Activated naive CD4-positive, alpha-beta T cell treated with anti-CD3 and anti-CD28 coated beads for 36 hours (primary cell): ENCODE results near the gene CCDC177. TPM values are rescaled to one million over a fixed set of nuclear protein-coding genes. Genes with fewer than 3 reads are reported as not detected.

Source experiments
- CTCF ChIA-PET: fragments of 350-600 bp; sonication (Branson Sonifier 250); formaldehyde crosslinking; loops from one replicate; lab custom pipeline; 2021; ENCODE audit warnings: antibody characterized with exemption; lab: Charles Lee
- DNase-seq: peaks from one replicate; pipeline ENCODE4 v3.0.0-alpha.2; 2020
- H3K27ac Mint-ChIP-seq: one replicate; pipeline ENCODE4 v1.8.0; 2021; ENCODE audit warnings: mild to moderate bottlenecking, mixed read lengths
- H3K27me3 Mint-ChIP-seq: one replicate; pipeline ENCODE4 v1.8.0; 2021; ENCODE audit warnings: low read depth, mixed read lengths
- H3K36me3 Mint-ChIP-seq: one replicate; pipeline ENCODE4 v1.8.0; 2021; ENCODE audit warnings: low read depth, mixed read lengths
- H3K4me1 Mint-ChIP-seq: one replicate; pipeline ENCODE4 v1.8.0; 2021; ENCODE audit warnings: low read depth, mixed read lengths
- H3K4me3 Mint-ChIP-seq: one replicate; pipeline ENCODE4 v1.8.0; 2021; ENCODE audit warnings: mild to moderate bottlenecking, moderate library complexity, mixed read lengths
- H3K9me3 Mint-ChIP-seq: one replicate; pipeline ENCODE4 v1.8.0; 2021; ENCODE audit warnings: mixed read lengths
- intact Hi-C: fragments of 100-400 bp; cut with micrococcal nuclease; formaldehyde crosslinking; loops from one replicate; pipeline ENCODE4 v1.15.1; 2023
- total RNA-seq, 2 experiments: library from RNA; stranded (reverse); gene quantifications; one replicate each; pipeline ENCODE4 v1.2.3, GENCODE V29; 2021

The CCDC177 gene
- total RNA-seq, 2 experiments from 2014 or later: not detected

DNA sequence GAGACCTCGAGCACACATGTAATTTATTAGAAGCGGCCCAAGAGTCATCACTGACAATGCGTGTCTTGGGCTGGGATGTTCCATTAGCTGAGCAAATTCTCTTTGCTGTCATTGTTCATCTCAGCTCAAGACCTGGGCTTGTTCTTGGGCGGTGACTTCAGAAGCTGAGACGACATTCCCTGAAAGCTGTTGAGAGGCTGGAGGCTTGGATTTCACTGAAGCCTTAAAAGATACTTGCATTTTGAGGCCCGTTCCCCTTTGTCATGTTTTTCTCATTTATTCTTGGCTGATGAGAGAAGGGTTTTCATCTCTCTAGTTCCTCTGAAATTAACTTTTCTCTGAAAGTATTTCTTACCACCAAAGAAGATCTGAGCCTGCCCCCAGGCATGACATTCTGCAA is 20.2 kb upstream of the CCDC177 start:
- CTCF ChIA-PET: interaction anchor here (0.6 to 3.6 kb wide), 5 partner anchors 10 to 456 kb away, joined by 3 to 13 read pairs (median 5); no protein-coding TSS in a partner anchor
- Mint-ChIP-seq H3K27ac (no peak overlapping the region), H3K4me1 (no peaks in the 10 kb centered on the region), H3K36me3 (no peaks in the 10 kb centered on the region), H3K9me3 (no peaks in the 10 kb centered on the region), H3K27me3 (no peaks in the 10 kb centered on the region), H3K4me3 (no peak overlapping the region)
- no peak for DNase-seq
- intact Hi-C loops: no loop called here

DNA sequence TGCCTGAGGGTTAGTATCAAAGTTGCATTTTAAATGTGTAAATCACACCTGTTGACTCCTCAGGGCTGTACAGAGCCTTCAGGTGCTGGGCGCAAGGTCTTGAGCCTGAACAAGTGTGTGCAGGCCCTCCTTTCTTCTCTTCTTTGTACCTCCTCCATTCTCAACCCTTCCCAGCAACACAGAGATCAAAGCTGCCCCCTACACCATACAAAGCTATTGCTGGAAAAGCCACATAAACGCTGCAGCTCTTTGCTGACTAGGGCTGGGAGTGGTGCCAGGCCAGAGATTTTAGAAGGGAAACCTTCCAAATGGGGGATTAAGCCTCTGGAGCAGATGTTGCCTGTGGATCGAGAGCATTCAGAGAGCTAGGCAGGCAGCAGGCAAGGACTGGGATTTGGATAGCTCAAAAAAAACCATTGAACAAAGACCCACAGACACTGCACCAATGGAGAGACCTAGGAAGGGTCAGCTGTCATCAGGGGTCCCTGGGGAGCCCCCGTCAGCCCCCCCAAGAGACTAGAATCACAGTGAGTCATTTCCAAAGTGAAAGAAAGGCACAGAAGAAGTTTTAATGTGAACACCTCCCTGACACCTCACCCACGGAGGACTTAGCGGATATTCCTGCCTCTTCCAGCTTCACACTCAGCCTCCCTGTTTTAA is 18.5 kb upstream of the CCDC177 start:
- H3K4me1 Mint-ChIP-seq: no peaks in the 10 kb centered on the region
- CTCF ChIA-PET: interaction anchor here (1.2 to 3.6 kb wide), 4 partner anchors 9 to 134 kb away, joined by 3 to 13 read pairs (median 7); no protein-coding TSS in a partner anchor
- no peaks in the 10 kb centered on the region for H3K9me3 Mint-ChIP-seq
- H3K4me3 Mint-ChIP-seq: no peak overlapping the region
- H3K36me3 Mint-ChIP-seq: no peaks in the 10 kb centered on the region
- intact Hi-C loops: no loop called here
- no peaks in the 10 kb centered on the region for H3K27me3 Mint-ChIP-seq
- no peak for DNase-seq
- no peak overlapping the region for H3K27ac Mint-ChIP-seq

DNA sequence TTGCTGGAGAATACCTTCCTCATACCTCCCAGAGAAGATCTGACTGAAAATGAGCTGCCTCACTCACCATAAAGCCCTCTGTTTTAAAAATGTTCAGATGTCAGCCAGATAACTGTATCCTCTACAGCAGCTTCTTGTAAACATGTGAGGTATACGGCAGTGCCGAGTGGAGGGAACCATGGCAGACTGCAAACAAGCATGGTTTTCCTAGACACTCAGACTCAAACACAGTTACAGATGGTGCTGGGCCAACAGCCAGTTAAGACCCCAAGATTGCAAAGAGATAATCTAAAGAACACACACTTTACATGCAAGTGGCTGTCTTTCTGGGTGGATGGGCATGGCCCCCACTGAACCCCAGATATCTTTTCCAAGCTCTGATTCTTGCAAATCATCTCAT is 16.6 kb upstream of the CCDC177 start:
- CTCF ChIA-PET: interaction anchor here (1.0 to 1.3 kb wide), 2 partner anchors 17 to 136 kb away, joined by 3 to 5 read pairs; partner anchors contain the start of gene CCDC177
- Mint-ChIP-seq H3K27ac (no peak overlapping the region), H3K27me3 (no peaks in the 10 kb centered on the region), H3K4me1 (no peaks in the 10 kb centered on the region), H3K4me3 (no peak overlapping the region), H3K36me3 (no peaks in the 10 kb centered on the region), H3K9me3 (no peaks in the 10 kb centered on the region)
- DNase-seq: no peak
- intact Hi-C loops: no loop called here

DNA sequence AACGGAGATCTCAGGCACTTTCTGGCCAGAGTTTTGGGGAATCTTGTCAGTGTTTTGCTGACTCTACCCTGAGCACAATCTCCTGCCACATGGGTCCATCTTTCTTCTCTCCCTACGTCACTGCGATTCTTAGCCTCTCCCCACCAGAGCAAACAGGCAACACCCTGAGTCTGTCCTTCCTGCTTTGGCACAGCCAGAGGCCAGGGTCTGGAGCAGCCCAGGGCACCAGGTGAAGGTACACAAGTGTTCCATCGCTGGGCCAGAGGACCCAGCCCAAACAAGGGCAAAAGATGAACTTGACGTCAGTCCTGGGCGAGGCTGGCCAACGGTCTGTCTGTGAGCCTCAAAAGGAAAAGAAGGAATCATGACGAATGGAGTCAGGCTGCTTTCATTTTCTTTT is 12.7 kb upstream of the CCDC177 start:
- H3K9me3 Mint-ChIP-seq: no peaks in the 10 kb centered on the region
- no peak overlapping the region for H3K27ac Mint-ChIP-seq
- no peaks in the 10 kb centered on the region for H3K4me1 Mint-ChIP-seq
- DNase-seq: no peak
- no peak overlapping the region for H3K4me3 Mint-ChIP-seq
- intact Hi-C loops: no loop called here
- CTCF ChIA-PET: interaction anchor here (0.6 to 3.5 kb wide), 3 partner anchors 18 to 140 kb away, joined by 3 to 68 read pairs (median 19); no protein-coding TSS in a partner anchor
- H3K36me3 Mint-ChIP-seq: no peaks in the 10 kb centered on the region
- no peaks in the 10 kb centered on the region for H3K27me3 Mint-ChIP-seq

DNA sequence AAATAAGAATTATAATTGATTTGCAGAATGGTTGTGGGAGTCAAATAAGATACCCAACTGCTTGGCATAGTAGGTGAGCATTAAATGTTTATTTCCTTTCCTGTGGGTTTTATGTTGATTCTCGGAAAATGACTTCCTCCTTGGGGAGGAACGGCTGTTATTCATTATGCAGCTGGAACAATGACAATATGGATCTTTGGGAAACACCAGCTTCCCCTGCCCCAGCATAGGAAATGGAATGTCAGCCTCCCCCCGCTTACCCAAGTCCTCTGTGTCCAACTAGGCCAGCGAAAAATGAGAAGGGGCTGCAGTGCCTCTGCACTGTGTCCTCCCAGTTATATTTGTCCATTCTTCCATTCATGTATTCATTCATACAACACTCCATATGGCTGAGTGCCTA is 11.7 kb upstream of the CCDC177 start:
- no peaks in the 10 kb centered on the region for H3K9me3 Mint-ChIP-seq
- no peak overlapping the region for H3K27ac Mint-ChIP-seq
- H3K27me3 Mint-ChIP-seq: no peaks in the 10 kb centered on the region
- intact Hi-C loops: no loop called here
- no peaks in the 10 kb centered on the region for H3K4me1 Mint-ChIP-seq
- no peaks in the 10 kb centered on the region for H3K36me3 Mint-ChIP-seq
- H3K4me3 Mint-ChIP-seq: no peak overlapping the region
- no peak for DNase-seq
- CTCF ChIA-PET: interaction anchor here (0.9 to 3.5 kb wide), 4 partner anchors 15 to 141 kb away, joined by 3 to 68 read pairs (median 12); no protein-coding TSS in a partner anchor

DNA sequence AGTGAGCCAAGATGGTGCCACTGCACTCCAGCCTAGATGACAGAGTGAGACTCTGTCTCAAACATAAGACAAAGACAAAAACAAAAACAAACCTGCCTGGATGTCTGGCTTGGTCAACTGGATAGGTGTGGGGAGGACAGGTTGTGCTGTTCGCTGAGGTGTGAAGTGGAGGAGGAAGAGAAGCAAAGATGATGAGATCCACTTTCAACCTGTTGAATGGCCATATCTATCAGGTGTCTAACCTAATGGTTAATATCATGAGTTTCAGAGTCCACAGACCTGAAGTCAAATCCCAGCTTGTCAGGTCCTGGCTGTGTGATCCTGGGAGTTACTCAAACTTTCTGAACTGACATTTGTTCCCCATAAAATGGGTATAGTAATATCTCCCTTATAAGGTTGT is 9.7 kb upstream of the CCDC177 start:
- Mint-ChIP-seq H3K36me3 (no peaks in the 10 kb centered on the region), H3K27ac (no peak overlapping the region), H3K9me3 (no peaks in the 10 kb centered on the region), H3K4me3 (no peak overlapping the region), H3K27me3 (no peaks in the 10 kb centered on the region), H3K4me1 (no peaks in the 10 kb centered on the region)
- no peak for DNase-seq
- intact Hi-C loops: no loop called here
- CTCF ChIA-PET: interaction anchor here (0.6 to 3.5 kb wide), 25 partner anchors 9 to 740 kb away, joined by 3 to 68 read pairs (median 3); partner anchors contain the start of gene SRSF5

DNA sequence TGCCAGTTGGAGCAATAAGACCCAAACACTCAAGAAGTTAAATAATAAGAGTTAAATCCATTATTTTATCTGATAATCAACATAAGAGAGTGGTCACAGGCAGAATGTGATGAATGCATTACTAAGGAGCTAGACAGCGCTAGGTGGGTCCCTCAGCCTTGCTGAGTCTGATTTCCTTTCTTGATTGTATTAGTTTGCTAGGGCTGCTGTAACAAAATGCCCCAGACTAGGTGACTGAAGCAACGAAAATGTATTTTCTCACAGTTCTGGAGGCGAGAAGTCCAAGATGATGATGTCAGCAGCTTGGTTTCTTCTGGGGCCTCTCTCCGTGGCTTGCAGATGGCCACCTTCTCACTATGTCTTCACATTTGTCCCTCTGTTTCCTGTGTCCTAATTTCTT is 8.2 kb upstream of the CCDC177 start:
- H3K36me3 Mint-ChIP-seq: no peaks in the 10 kb centered on the region
- H3K9me3 Mint-ChIP-seq: no peaks in the 10 kb centered on the region
- H3K27me3 Mint-ChIP-seq: no peaks in the 10 kb centered on the region
- H3K4me1 Mint-ChIP-seq: no peaks in the 10 kb centered on the region
- H3K27ac Mint-ChIP-seq: no peak overlapping the region
- intact Hi-C loops: no loop called here
- no peak for DNase-seq
- H3K4me3 Mint-ChIP-seq: no peak overlapping the region
- CTCF ChIA-PET: interaction anchor here (0.6 to 1.3 kb wide), 4 partner anchors 10 to 319 kb away, joined by 3 to 11 read pairs (median 3); no protein-coding TSS in a partner anchor

DNA sequence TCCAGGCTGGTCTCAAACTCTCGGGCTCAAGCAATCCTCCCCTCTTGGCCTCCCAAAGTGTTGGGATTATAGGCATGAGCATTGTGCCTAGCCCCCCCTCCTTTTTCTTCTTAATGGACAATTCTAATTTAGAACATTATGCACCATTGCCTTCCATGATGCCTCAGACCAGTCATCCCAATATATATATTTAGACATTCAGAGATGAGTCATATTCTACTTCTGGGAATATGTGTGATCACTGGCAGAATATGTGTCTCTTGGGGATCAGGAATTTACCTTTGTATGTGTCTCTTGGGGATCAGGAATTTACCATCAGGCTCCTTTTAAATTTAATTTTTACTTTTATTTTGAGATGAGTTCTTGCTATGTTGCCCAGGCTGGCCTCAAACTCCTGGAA is 7.5 kb upstream of the CCDC177 start:
- H3K4me3 Mint-ChIP-seq: no peak overlapping the region
- H3K27me3 Mint-ChIP-seq: no peaks in the 10 kb centered on the region
- no peaks in the 10 kb centered on the region for H3K36me3 Mint-ChIP-seq
- no peaks in the 10 kb centered on the region for H3K9me3 Mint-ChIP-seq
- no peaks in the 10 kb centered on the region for H3K4me1 Mint-ChIP-seq
- CTCF ChIA-PET: interaction anchor here (0.6 to 1.1 kb wide), 2 partner anchors 149 to 319 kb away, joined by 3 read pairs; no protein-coding TSS in a partner anchor
- H3K27ac Mint-ChIP-seq: no peak overlapping the region
- intact Hi-C loops: no loop called here
- no peak for DNase-seq

DNA sequence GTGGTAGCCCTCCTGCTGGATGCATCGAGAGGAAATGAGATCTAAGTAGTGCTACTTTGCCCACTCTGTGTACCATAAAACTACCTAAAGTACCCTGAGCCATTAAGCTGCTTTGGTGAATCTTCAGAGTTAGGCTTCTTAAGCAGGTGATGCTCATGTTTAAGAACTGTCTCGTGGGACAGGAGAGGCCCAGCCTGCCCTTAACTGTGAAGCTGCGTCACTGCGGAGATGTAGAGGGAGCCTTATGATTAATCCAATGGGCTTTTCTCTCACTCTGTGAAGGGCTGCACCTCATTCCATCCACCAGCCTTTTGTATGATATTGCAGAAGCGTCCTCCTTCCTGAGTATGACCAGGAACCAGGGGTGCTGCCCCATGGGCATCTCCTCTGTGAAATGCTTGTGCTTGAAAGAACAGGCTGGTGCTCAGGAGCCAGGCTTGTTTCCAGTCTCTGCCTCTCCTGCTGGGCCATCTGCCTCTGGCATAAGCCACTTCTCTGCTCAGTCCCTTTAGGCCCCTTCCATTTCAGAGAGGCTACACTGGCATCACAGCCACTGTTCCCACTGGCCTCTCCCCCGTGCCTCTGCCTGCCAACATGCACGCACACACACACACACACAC is 6.8 kb upstream of the CCDC177 start:
- no peaks in the 10 kb centered on the region for H3K36me3 Mint-ChIP-seq
- H3K27ac Mint-ChIP-seq: no peak overlapping the region

DNA sequence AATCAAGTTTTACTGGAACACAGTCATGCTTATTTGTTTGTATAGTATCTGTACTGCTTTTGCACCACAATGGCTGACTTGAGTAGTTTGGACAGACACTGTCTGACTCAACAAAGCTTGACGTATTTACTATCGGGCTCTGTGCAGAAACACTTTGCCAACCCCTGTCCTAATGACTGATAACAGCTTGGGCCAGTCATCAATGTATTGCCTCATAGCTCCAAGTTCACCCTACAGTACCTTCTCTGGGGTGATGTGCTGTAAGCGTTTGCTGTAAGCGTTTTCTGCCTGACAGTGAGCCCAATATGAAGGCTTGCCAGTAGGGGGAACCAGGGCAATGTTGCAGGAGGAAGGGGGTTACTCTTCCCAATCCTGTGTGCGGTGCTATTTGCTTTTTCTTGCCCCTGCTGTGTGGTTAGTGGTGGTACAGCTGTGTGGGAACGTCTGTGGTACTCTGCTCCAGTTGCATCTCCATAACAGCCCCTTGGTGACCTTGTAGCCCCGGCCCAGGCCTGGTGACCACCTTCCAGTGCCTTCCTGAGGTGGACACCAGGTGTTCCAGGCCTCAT is 5.4 kb upstream of the CCDC177 start:
- H3K4me1 Mint-ChIP-seq: no peaks in the 10 kb centered on the region
- H3K4me3 Mint-ChIP-seq: no peak overlapping the region
- CTCF ChIA-PET: interaction anchor here (0.5 to 1.6 kb wide), 17 partner anchors 9 to 698 kb away, joined by 3 to 7 read pairs (median 4); no protein-coding TSS in a partner anchor
- peaks cover 8% of the 10 kb centered on the region for H3K27me3 Mint-ChIP-seq
- no peak overlapping the region for H3K27ac Mint-ChIP-seq
- peak; percentile 47 for DNase-seq
- H3K9me3 Mint-ChIP-seq: no peaks in the 10 kb centered on the region
- intact Hi-C loops: no loop called here
- H3K36me3 Mint-ChIP-seq: no peaks in the 10 kb centered on the region

More for the DNA sequence above, 6.8 kb upstream of the CCDC177 start:
- Mint-ChIP-seq H3K9me3 (no peaks in the 10 kb centered on the region), H3K4me3 (no peak overlapping the region), H3K27me3 (peaks cover 1% of the 10 kb centered on the region), H3K4me1 (no peaks in the 10 kb centered on the region)
- no peak for DNase-seq
- CTCF ChIA-PET: interaction anchor here (0.5 to 1.4 kb wide), 6 partner anchors 10 to 336 kb away, joined by 3 to 7 read pairs (median 4); no protein-coding TSS in a partner anchor
- intact Hi-C loops: no loop called here

DNA sequence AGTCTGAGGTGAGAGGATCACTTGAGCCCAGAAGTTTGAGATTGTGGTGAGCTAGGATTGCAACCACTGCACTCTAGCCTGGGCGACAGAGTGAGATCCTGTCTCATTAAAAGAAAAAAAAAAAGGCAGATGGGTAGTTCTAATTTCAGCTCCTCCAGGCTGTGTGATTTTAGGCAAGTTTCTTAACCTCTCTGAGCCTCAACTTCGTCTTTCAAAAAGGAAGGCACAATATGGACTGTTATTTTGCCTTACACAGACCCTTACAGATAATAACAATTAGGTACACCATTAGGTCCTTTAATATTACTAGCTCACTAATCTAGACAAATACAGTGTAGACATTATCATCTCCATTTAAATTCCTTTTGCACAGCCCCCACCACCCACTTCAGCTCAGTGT is 4.8 kb upstream of the CCDC177 start:
- no peak overlapping the region for H3K27ac Mint-ChIP-seq
- no peaks in the 10 kb centered on the region for H3K36me3 Mint-ChIP-seq
- CTCF ChIA-PET: interaction anchor here (0.6 to 1.6 kb wide), 8 partner anchors 22 to 449 kb away, joined by 3 to 5 read pairs (median 3); no protein-coding TSS in a partner anchor
- H3K9me3 Mint-ChIP-seq: no peaks in the 10 kb centered on the region
- peaks cover 3% of the 10 kb centered on the region for H3K4me1 Mint-ChIP-seq
- DNase-seq: no peak
- no peak overlapping the region for H3K4me3 Mint-ChIP-seq
- H3K27me3 Mint-ChIP-seq: peaks cover 12% of the 10 kb centered on the region
- intact Hi-C loops: loop anchor here (10.0 kb wide), 1 partner anchor 455 kb away; no protein-coding TSS in a partner anchor

DNA sequence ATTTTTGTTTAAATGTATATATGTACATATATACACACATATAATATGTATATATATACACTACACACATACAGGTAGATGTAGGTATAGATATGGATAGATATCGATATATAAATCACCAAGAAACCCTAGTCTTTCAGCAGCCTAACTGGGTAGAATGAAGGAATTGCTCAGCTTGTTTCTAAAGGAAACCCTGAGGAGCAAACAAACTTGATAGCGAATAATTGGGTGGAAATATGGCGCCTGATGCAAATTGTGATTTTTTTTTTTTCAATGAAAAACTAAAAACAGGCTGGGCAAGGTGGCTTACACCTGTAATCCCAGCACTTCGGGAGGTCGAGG is 254 bp upstream of the CCDC177 start:
- H3K27me3 Mint-ChIP-seq: peaks cover 38% of the 10 kb centered on the region
- H3K36me3 Mint-ChIP-seq: no peaks in the 10 kb centered on the region
- peak overlapping the region; percentile 68 for H3K4me3 Mint-ChIP-seq
- no peak overlapping the region for H3K27ac Mint-ChIP-seq
- intact Hi-C loops: loop anchor here (1.0 to 10.0 kb wide), 5 partner anchors 27 to 450 kb away; no protein-coding TSS in a partner anchor
- no peaks in the 10 kb centered on the region for H3K9me3 Mint-ChIP-seq
- CTCF ChIA-PET: interaction anchor here (0.6 to 2.6 kb wide), 17 partner anchors 16 to 332 kb away, joined by 3 to 16 read pairs (median 4); no protein-coding TSS in a partner anchor
- DNase-seq: no peak
- peaks cover 10% of the 10 kb centered on the region for H3K4me1 Mint-ChIP-seq
